ENCODE measurements around the gene PDLIM3.

PDLIM3 gene, protein sequence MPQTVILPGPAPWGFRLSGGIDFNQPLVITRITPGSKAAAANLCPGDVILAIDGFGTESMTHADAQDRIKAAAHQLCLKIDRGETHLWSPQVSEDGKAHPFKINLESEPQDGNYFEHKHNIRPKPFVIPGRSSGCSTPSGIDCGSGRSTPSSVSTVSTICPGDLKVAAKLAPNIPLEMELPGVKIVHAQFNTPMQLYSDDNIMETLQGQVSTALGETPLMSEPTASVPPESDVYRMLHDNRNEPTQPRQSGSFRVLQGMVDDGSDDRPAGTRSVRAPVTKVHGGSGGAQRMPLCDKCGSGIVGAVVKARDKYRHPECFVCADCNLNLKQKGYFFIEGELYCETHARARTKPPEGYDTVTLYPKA

DNA sequence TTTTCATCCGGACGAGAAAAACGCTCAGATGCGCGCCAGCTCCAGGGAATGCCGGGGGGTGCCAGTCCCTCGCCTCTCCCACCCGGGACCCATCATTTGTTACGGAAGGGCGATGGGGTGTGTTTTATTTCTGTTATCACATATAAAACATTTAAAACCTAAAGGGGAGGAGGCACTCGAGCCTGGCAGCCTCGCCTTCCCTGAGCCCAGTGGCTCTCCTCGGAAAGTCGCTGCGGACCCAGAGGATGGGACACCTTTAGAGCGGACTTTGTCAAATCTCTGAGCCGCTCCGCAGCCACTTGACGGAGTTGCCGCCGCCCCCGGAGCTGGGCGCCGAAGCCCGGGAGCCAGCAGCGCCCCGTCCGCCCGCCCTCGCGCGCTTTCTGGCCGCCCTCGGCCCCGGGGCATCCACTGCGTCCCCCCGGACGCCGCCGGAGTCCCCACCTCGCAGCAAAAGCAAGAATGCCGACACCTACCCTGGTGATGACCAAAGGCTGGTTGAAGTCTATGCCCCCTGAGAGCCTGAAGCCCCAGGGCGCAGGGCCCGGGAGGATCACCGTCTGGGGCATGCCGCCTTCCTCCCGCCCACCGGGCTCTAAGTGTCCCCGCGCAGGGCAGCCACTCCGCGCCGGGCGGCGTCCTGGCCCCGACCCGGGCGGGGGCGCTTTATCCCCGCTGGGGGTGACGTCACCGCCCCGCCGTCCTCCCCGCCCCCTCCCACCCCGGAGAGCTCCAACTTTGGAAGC, at the start of gene PDLIM3:
TSS of gene PDLIM3 (minus strand) at position 642 of the 746 bp plus-strand sequence. CDS start at position 569, 73 bp downstream.
- Histone ChIP-seq H3K27ac (peak within 1 kb of the TSS; percentile 33), H3K36me3 (replicated peaks) (no peaks in the 10 kb centered on the region), H3K27me3 (replicated peaks) (peaks cover 1% of the 10 kb centered on the region), H3K4me3 (ENCODE audit: low read depth, low read length) (peak within 1 kb of the TSS; percentile 75)
- in situ Hi-C loops (cut with HindIII; ENCODE audit: low pct_ligation_motif_present, low sequenced_read_pairs) = no loop called here
- TF ChIP-seq, protein P1, sequence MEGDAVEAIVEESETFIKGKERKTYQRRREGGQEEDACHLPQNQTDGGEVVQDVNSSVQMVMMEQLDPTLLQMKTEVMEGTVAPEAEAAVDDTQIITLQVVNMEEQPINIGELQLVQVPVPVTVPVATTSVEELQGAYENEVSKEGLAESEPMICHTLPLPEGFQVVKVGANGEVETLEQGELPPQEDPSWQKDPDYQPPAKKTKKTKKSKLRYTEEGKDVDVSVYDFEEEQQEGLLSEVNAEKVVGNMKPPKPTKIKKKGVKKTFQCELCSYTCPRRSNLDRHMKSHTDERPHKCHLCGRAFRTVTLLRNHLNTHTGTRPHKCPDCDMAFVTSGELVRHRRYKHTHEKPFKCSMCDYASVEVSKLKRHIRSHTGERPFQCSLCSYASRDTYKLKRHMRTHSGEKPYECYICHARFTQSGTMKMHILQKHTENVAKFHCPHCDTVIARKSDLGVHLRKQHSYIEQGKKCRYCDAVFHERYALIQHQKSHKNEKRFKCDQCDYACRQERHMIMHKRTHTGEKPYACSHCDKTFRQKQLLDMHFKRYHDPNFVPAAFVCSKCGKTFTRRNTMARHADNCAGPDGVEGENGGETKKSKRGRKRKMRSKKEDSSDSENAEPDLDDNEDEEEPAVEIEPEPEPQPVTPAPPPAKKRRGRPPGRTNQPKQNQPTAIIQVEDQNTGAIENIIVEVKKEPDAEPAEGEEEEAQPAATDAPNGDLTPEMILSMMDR (IDR thresholded peaks at IDR 0.05; ENCODE audit: low read depth, low read length, missing control alignments) = no peak
- DNase-seq = peak; percentile 19

DNA sequence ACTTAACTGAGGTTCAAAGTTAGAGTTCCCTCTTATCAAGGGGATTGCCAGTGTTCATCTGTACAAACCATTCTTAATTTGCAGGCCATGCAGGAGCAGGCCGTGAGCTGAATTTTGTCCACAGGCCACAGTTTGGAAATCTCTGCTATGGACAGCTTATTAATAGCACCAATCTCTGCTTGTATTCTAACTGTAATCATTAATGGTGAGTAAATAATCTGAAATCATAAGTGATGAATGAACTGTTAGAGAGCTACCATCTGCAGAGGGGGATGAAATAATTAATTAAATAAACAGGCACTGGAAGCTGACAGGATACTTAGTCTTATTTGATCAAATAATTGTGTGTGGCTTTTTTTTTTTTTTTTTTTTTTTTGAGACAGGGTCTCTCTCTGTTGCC, 48.5 kb upstream of the PDLIM3 start:
- DNase-seq = no peak
- Histone ChIP-seq H3K36me3 (replicated peaks) (no peaks in the 10 kb centered on the region), H3K4me3 (ENCODE audit: low read depth, low read length) (no peak overlapping the region), H3K27me3 (replicated peaks) (no peaks in the 10 kb centered on the region), H3K27ac (no peak overlapping the region)
- TF ChIP-seq, protein P1 (IDR thresholded peaks at IDR 0.05; ENCODE audit: low read depth, low read length, missing control alignments) = no peak
- in situ Hi-C loops (cut with HindIII; ENCODE audit: low pct_ligation_motif_present, low sequenced_read_pairs) = no loop called here

DNA sequence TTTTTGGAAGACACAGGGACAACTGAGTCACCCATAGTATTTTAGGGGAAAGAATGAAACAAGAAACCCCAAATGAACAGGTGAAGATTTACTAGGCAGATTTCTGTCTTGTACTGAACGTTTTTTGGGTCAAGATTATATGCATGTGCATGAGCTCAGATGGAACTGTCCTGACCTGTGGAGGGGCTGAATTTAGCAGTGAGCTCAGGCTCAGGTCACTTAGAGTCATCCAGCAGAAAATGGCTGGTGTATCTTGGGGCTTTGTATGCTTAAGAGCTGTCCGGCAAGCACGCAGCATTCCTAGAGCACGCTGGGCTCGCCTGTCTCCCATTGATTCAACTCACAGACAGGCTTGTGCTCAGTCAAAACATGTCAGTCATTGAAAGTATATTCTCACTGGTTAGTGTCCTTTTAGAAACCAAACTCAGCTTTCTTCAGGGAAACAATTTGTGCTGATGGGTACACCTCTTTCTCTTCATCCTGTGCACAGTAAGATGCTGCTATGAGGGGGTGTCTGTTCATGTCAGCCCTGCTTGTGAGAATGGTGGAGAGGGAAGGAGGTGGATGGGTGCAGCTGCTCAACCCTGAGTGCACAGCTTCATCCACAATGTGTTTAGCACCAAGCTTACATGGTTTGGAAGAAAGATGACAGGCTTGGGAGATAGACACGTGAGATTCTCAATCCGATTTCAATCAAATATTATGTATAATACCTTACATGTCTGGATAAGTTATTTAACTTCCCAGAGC, 47.5 kb upstream of the PDLIM3 start:
- Histone ChIP-seq H3K36me3 (replicated peaks) (no peaks in the 10 kb centered on the region), H3K27me3 (replicated peaks) (no peaks in the 10 kb centered on the region), H3K27ac (no peak overlapping the region), H3K4me3 (ENCODE audit: low read depth, low read length) (no peak overlapping the region)
- TF ChIP-seq, protein P1 (IDR thresholded peaks at IDR 0.05; ENCODE audit: low read depth, low read length, missing control alignments) = no peak
- DNase-seq = no peak
- in situ Hi-C loops (cut with HindIII; ENCODE audit: low pct_ligation_motif_present, low sequenced_read_pairs) = no loop called here

DNA sequence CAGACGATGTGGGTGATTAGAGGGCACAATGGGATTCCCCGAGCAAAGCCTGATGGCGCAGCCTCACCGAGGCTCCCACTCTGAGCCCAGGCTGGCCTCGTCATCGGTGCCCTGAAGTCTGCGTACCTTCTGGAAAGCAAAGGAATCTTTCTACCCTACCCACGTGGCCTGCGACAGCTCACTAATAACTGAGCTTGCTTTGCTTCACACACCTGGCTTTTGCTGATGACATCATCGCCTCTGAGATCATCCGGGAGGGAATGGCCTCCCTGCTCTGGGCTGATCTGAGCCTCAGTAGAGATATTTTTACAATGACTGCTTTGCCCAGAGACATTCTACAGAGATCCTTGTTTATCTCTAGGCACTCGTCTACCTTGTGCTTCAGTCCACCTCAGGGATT, 45.4 kb upstream of the PDLIM3 start:
- Histone ChIP-seq H3K36me3 (replicated peaks) (no peaks in the 10 kb centered on the region), H3K27ac (no peak overlapping the region), H3K27me3 (replicated peaks) (no peaks in the 10 kb centered on the region), H3K4me3 (ENCODE audit: low read depth, low read length) (no peak overlapping the region)
- TF ChIP-seq, protein P1 (IDR thresholded peaks at IDR 0.05; ENCODE audit: low read depth, low read length, missing control alignments) = no peak
- DNase-seq = no peak
- in situ Hi-C loops (cut with HindIII; ENCODE audit: low pct_ligation_motif_present, low sequenced_read_pairs) = no loop called here

DNA sequence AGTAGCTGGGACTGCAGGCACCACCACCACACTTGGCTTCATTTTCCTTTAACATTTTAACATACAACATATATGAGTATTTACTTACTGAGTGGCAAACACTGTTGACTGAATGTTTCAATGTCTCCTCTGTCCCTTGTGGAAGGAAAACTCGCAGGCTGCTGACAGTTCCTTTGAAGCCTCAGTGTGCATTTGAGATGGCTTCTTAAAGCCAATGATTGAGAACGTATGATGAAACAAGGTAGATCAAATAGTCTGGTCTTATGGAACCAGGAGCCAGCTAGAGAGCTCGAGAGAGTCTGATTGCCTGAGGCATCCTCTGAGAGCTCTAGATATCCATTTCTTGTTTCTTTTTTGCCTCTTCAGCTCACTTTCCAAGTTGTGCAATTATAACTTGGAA, 43.0 kb upstream of the PDLIM3 start:
- in situ Hi-C loops (cut with HindIII; ENCODE audit: low pct_ligation_motif_present, low sequenced_read_pairs) = no loop called here
- Histone ChIP-seq H3K4me3 (ENCODE audit: low read depth, low read length) (no peak overlapping the region), H3K27me3 (replicated peaks) (no peaks in the 10 kb centered on the region), H3K36me3 (replicated peaks) (no peaks in the 10 kb centered on the region), H3K27ac (no peak overlapping the region)
- TF ChIP-seq, protein P1 (IDR thresholded peaks at IDR 0.05; ENCODE audit: low read depth, low read length, missing control alignments) = no peak
- DNase-seq = no peak

Measured in brain microvascular endothelial cell (primary cell).